Adrenal gland (tissue), 5 donors: ENCODE measurements around the gene MRPS10.

Source experiments
- CTCF ChIP-seq, 6 experiments: fragments of 450-650 bp in 4 of 6; fragments of 200-600 bp in 2 of 6; sonication (generic) in 1 of 6; IDR thresholded peaks; 1 replicate in 5 of 6; 2 replicates in 1 of 6; pipeline versions ENCODE4 v1.5.1 to v1.8.0; 2016 to 2021; ENCODE audit warnings: antibody characterized with exemption in 6 of 6, mild to moderate bottlenecking in 2 of 6, moderate library complexity in 1 of 6
- POLR2A ChIP-seq, 2 donors: fragments of 450-650 bp; IDR thresholded peaks; one replicate each; pipeline ENCODE4 v1.6.1; 2017; ENCODE audit warnings: antibody characterized with exemption in 2 of 2, mild to moderate bottlenecking in 2 of 2, moderate library complexity in 1 of 2
- donor health status: DM: no; HTN: no; CAD: no.

- TF ChIP-seq POLR2A (IDR thresholded peaks at IDR 0.05) = no peak
- no peak for TF ChIP-seq CTCF (IDR thresholded peaks at IDR 0.05)
Observed at GRCh38 chr6:42175860-42176259, 41.8 kb downstream of the MRPS10 start.
